Endothelial cell of umbilical vein (primary cell): ENCODE results near the gene LYZL6. TPM values are rescaled to one million over a fixed set of nuclear protein-coding genes. Genes with fewer than 3 reads are reported as not detected.

Source experiments
- BruUV-seq: library from RNA; stranded (reverse); fragments of 400-500 nt; replicated peaks from 2 replicates; lab custom pipeline; 2021; lab: Mats Ljungman, UMichigan
- CTCF ChIA-PET: fragments of 300-600, 350-600 bp; sonication (Branson Sonifier 250); formaldehyde crosslinking; loops from one replicate; lab custom pipeline; 2021; ENCODE audit warnings: antibody characterized with exemption, inconsistent platforms; lab: Charles Lee
- POLR2A ChIA-PET: fragments of 300-600, 350-600 bp; sonication (Branson Sonifier 250); formaldehyde crosslinking; loops from one replicate; lab custom pipeline; 2021; ENCODE audit warnings: antibody characterized with exemption, inconsistent platforms; lab: Charles Lee
- DNase-seq: peaks from one replicate; pipeline ENCODE4 v3.0.0-alpha.2; 2011; ENCODE audit warnings: low read depth, low spot score
- FAIRE-seq: peaks from 2 replicates; lab custom pipeline; 2011; peaks lifted over from hg19 to GRCh38; lab: Jason Lieb, UNC
- H2AFZ ChIP-seq: 2 replicates; pipeline ENCODE4 v1.6.0; 2012; ENCODE audit warnings: low read depth, low read length, control low read depth, inconsistent platforms
- H3K27ac ChIP-seq: 2 replicates; pipeline ENCODE4 v1.5.1; 2011; ENCODE audit warnings: low read depth, mild to moderate bottlenecking, control low read depth, low read length, moderate library complexity; ENCODE audit not compliant: insufficient read depth
- H3K27me3 ChIP-seq, 2 experiments: 2 replicates each; pipeline versions ENCODE4 v1.6.0 to v1.6.1; 2011; ENCODE audit warnings: low read length in 2 of 2, mixed read lengths in 1 of 2; ENCODE audit not compliant: control insufficient read depth in 2 of 2, insufficient read depth in 2 of 2
- H3K36me3 ChIP-seq, 2 experiments: 2 replicates in 1 of 2; 3 replicates in 1 of 2; pipeline ENCODE4 v1.5.1; 2011; ENCODE audit warnings: low read length in 2 of 2, mild to moderate bottlenecking in 1 of 2, moderate library complexity in 1 of 2; ENCODE audit not compliant: control insufficient read depth in 2 of 2, insufficient read depth in 2 of 2; ENCODE audit errors: extremely low read depth in 1 of 2
- H3K4me1 ChIP-seq: 3 replicates; pipeline ENCODE4 v1.5.1; 2011; ENCODE audit warnings: mild to moderate bottlenecking, low read length; ENCODE audit not compliant: control insufficient read depth, insufficient read depth; ENCODE audit errors: extremely low read depth
- H3K4me2 ChIP-seq: 2 replicates; pipeline ENCODE4 v1.6.1; 2011; ENCODE audit warnings: low read length, control low read depth, mixed read lengths; ENCODE audit not compliant: insufficient read depth
- H3K4me3 ChIP-seq, 3 experiments: fragments of 200-600 bp in 1 of 3; sonication (generic), shearing (Covaris generic) in 1 of 3; replicated peaks in 1 of 3; 2 replicates each; pipeline ENCODE4 v1.5.1; 2011 to 2016; ENCODE audit warnings: control low read depth in 3 of 3, low read length in 3 of 3, mild to moderate bottlenecking in 2 of 3, inconsistent platforms in 1 of 3, low read depth in 1 of 3, moderate library complexity in 1 of 3; ENCODE audit not compliant: insufficient read depth in 1 of 3
- H3K79me2 ChIP-seq: 2 replicates; pipeline ENCODE4 v1.6.0; 2012; ENCODE audit warnings: low read length, inconsistent platforms; ENCODE audit not compliant: control insufficient read depth, insufficient read depth
- H3K9ac ChIP-seq: replicated peaks from 2 replicates; pipeline ENCODE3; 2011; ENCODE audit warnings: low read length, control low read depth; ENCODE audit not compliant: insufficient read depth; ENCODE audit errors: extremely low read depth
- H3K9me1 ChIP-seq: replicated peaks from 3 replicates; pipeline ENCODE4 v1.6.0; 2011; ENCODE audit warnings: mild to moderate bottlenecking, low read length; ENCODE audit not compliant: control insufficient read depth, insufficient read depth; ENCODE audit errors: extremely low read depth
- H3K9me3 ChIP-seq: replicated peaks from 2 replicates; pipeline ENCODE4 v1.5.1; 2012; ENCODE audit warnings: low read length, inconsistent platforms; ENCODE audit not compliant: control insufficient read depth, insufficient read depth
- H4K20me1 ChIP-seq: replicated peaks from 2 replicates; pipeline ENCODE3; 2011; ENCODE audit warnings: mild to moderate bottlenecking, low read length; ENCODE audit not compliant: control insufficient read depth, insufficient read depth; ENCODE audit errors: extremely low read depth
- CTCF ChIP-seq, 2 donors: IDR thresholded peaks; 1 replicate in 1 of 2; 2 replicates in 1 of 2; pipeline ENCODE4 v1.5.1; 2011; ENCODE audit warnings: low read length in 2 of 2, mild to moderate bottlenecking in 2 of 2, moderate library complexity in 2 of 2, control low read depth in 1 of 2, inconsistent platforms in 1 of 2, low read depth in 1 of 2; ENCODE audit not compliant: insufficient read depth in 1 of 2; ENCODE audit errors: extremely low read depth in 1 of 2
- EZH2 ChIP-seq: IDR thresholded peaks from 2 replicates; pipeline ENCODE4 v1.6.1; 2012; ENCODE audit warnings: borderline replicate concordance, low read depth, mild to moderate bottlenecking, moderate library complexity, low read length, inconsistent platforms; ENCODE audit not compliant: severe bottlenecking
- FOS ChIP-seq: IDR thresholded peaks from 2 replicates; pipeline ENCODE4 v1.6.1; 2011; ENCODE audit warnings: mild to moderate bottlenecking, low read length, moderate library complexity, borderline replicate concordance; ENCODE audit not compliant: insufficient read depth
- GATA2 ChIP-seq: IDR thresholded peaks from 2 replicates; pipeline ENCODE4 v1.7.0; 2011; ENCODE audit warnings: low read depth, mild to moderate bottlenecking, moderate library complexity, mixed read lengths, low read length; ENCODE audit not compliant: insufficient read length, insufficient read depth
- JUN ChIP-seq: IDR thresholded peaks from 2 replicates; pipeline ENCODE4 v1.6.1; 2011; ENCODE audit warnings: borderline replicate concordance, low read depth; ENCODE audit not compliant: insufficient read length, insufficient read depth
- MAX ChIP-seq: IDR thresholded peaks from 2 replicates; pipeline ENCODE4 v1.6.1; 2011; ENCODE audit not compliant: insufficient read depth, insufficient read length
- MYC ChIP-seq: IDR thresholded peaks from one replicate; pipeline ENCODE4 v1.6.1; 2011; ENCODE audit warnings: mild to moderate bottlenecking, low read depth, low read length
- POLR2A ChIP-seq: IDR thresholded peaks from 2 replicates; pipeline ENCODE4 v1.6.1; 2012; ENCODE audit warnings: low read depth, mild to moderate bottlenecking, control low read depth, low read length
- POLR2AphosphoS5 ChIP-seq: IDR thresholded peaks from 2 replicates; pipeline ENCODE4 v1.6.1; 2012; ENCODE audit warnings: low read depth, mild to moderate bottlenecking, control low read depth, low read length, moderate library complexity; ENCODE audit not compliant: insufficient read depth
- dilution Hi-C: fragments of 300-500 bp; cut with MboI; formaldehyde crosslinking; loops from one replicate; pipeline ENCODE4 v1.15.0; 2019; ENCODE audit warnings: low sequenced_read_pairs; ENCODE audit not compliant: extremely low pct_ligation_motif_present
- intact Hi-C: fragments of 100-400 bp; cut with micrococcal nuclease; formaldehyde crosslinking; loops from one replicate; pipeline ENCODE4 v1.10.0; 2022
- polyA plus RNA-seq, 4 experiments: library from polyadenylated mRNA; depleted of rRNA in 3 of 4; stranded (reverse) in 3 of 4; unstranded in 1 of 4; fragments of >200 nt; gene quantifications; 2 replicates each; pipeline versions ENCODE4 v1.2.1 to v1.2.3, GENCODE V29; 2011 to 2012; ENCODE audit warnings: missing spikeins in 1 of 4
- total RNA-seq: library from RNA; stranded (reverse); gene quantifications from 2 replicates; pipeline ENCODE4 v1.2.3, GENCODE V29; 2021

LYZL6 gene
- total and polyA plus RNA-seq, 2 donors (not counting 3 experiments of a cell fraction or from before 2014, with no cell fraction given) = not detected

- no peak overlapping the region for H3K4me2 ChIP-seq
- no peak overlapping the region for H2AFZ ChIP-seq
- dilution Hi-C loops = no loop called here
- ChIA-PET CTCF (interaction anchor here (0.9 to 1.2 kb wide), 2 partner anchors 10 to 147 kb away, joined by 3 read pairs; no protein-coding TSS in a partner anchor), POLR2A (no interaction called here)
- FAIRE-seq (no peak), DNase-seq (no peak)
- no peaks in the 10 kb centered on the region for H3K9me1 ChIP-seq
- H3K4me1 ChIP-seq = peaks cover 4% of the 10 kb centered on the region
- no peaks in the 10 kb centered on the region for H3K9me3 ChIP-seq
- H3K79me2 ChIP-seq = no peaks in the 10 kb centered on the region
- H3K4me3 ChIP-seq = no peak overlapping the region
- H3K27me3 ChIP-seq = no peaks in the 10 kb centered on the region
- no peak overlapping the region for H3K27ac ChIP-seq
- intact Hi-C loops = no loop called here
- TF ChIP-seq MAX (no peak), MYC (no peak), EZH2 (no peak), POLR2AphosphoS5 (no peak), JUN (no peak), FOS (no peak), CTCF (IDR thresholded peaks at IDR 0.05; ENCODE audit: extremely low read depth in 1 of 2, insufficient read depth in 1 of 2, low read depth in 1 of 2, low read length in 2 of 2) (no peak), GATA2 (no peak), POLR2A (no peak)
- H3K36me3 ChIP-seq = no peaks in the 10 kb centered on the region
- no peak overlapping the region for H3K9ac ChIP-seq
- no peaks in the 10 kb centered on the region for H4K20me1 ChIP-seq
- BruUV-seq = no TSS peak
These were observed 29.2 kb downstream of the LYZL6 start for GRCh38 chr17:35914354-35914753.
